Measurements from ENCODE around the gene RAP1A. TPM values are rescaled to one million over a fixed set of nuclear protein-coding genes. Genes with fewer than 3 reads are reported as not detected.

The RAP1A gene
- total RNA-seq, 6 experiments from 2014 or later: 75.7 to 82.9 (median 80.3) TPM

GRCh38 chr1:111755331-111756123 is 135.9 kb downstream of the RAP1A start, which contains the start of gene DDX20:
TSS of gene DDX20 (plus strand) at chr1:111755901. CDS start at chr1:111755925, 24 bp downstream.
- peaks cover 15% of the 10 kb centered on the region for H3K36me3 Mint-ChIP-seq (ENCODE audit: low read depth)
- H3K4me1 Mint-ChIP-seq (ENCODE audit: low read depth): peaks cover 34% of the 10 kb centered on the region
- TF ChIP-seq CTCF (IDR thresholded peaks at IDR 0.05): peak; percentile 89
- peak; percentile 97 for DNase-seq
- H3K27ac Mint-ChIP-seq: peak within 1 kb of the TSS; percentile 98
- H3K9me3 Mint-ChIP-seq: no peaks in the 10 kb centered on the region
- peak within 1 kb of the TSS; percentile 90 for H3K4me3 Mint-ChIP-seq
- no peaks in the 10 kb centered on the region; the same call in 1 of the 2 replicates for H3K27me3 Mint-ChIP-seq (ENCODE audit: insufficient read depth)

- TF ChIP-seq CTCF (IDR thresholded peaks at IDR 0.05): no peak
- peak overlapping the region; percentile 98 for H3K27ac Mint-ChIP-seq
These were observed 136.5 kb downstream of the RAP1A start for GRCh38 chr1:111756124-111756513.

GRCh38 chr1:111758373-111758772 is 138.8 kb downstream of the RAP1A start:
- H3K4me3 Mint-ChIP-seq: peak overlapping the region; percentile 38; the same call in 1 of the 2 replicates
- H3K27ac Mint-ChIP-seq: peak overlapping the region; percentile 67
- DNase-seq: no peak
- H3K4me1 Mint-ChIP-seq (ENCODE audit: low read depth): peaks cover 60% of the 10 kb centered on the region
- peak; percentile 58 for TF ChIP-seq CTCF (IDR thresholded peaks at IDR 0.05)
- H3K9me3 Mint-ChIP-seq: no peaks in the 10 kb centered on the region
- no peaks in the 10 kb centered on the region; the same call in 1 of the 2 replicates for H3K27me3 Mint-ChIP-seq (ENCODE audit: insufficient read depth)
- peaks cover 25% of the 10 kb centered on the region for H3K36me3 Mint-ChIP-seq (ENCODE audit: low read depth)

More at GRCh38 chr1:111756124-111756513, 136.5 kb downstream of the RAP1A start:
- DNase-seq: no peak
- Mint-ChIP-seq H3K4me1 (ENCODE audit: low read depth) (peaks cover 40% of the 10 kb centered on the region), H3K36me3 (ENCODE audit: low read depth) (peaks cover 15% of the 10 kb centered on the region), H3K27me3 (ENCODE audit: insufficient read depth) (no peaks in the 10 kb centered on the region; the same call in 1 of the 2 replicates), H3K9me3 (no peaks in the 10 kb centered on the region), H3K4me3 (peak overlapping the region; percentile 90)

GRCh38 chr1:111761717-111762116 is 142.1 kb downstream of the RAP1A start:
- H3K9me3 Mint-ChIP-seq: no peaks in the 10 kb centered on the region
- no peak for DNase-seq
- H3K4me1 Mint-ChIP-seq (ENCODE audit: low read depth): peaks cover 48% of the 10 kb centered on the region
- H3K27me3 Mint-ChIP-seq (ENCODE audit: insufficient read depth): no peaks in the 10 kb centered on the region
- H3K4me3 Mint-ChIP-seq: peak overlapping the region; percentile 14
- peak overlapping the region; percentile 63 for H3K27ac Mint-ChIP-seq
- peaks cover 31% of the 10 kb centered on the region for H3K36me3 Mint-ChIP-seq (ENCODE audit: low read depth)
- no peak for TF ChIP-seq CTCF (IDR thresholded peaks at IDR 0.05)

- Mint-ChIP-seq H3K4me3 (peak overlapping the region; percentile 80), H3K36me3 (ENCODE audit: low read depth) (peaks cover 29% of the 10 kb centered on the region), H3K9me3 (no peaks in the 10 kb centered on the region), H3K27ac (peak overlapping the region; percentile 63), H3K27me3 (ENCODE audit: insufficient read depth) (no peaks in the 10 kb centered on the region), H3K4me1 (ENCODE audit: low read depth) (peaks cover 42% of the 10 kb centered on the region)
- DNase-seq: no peak
- TF ChIP-seq CTCF (IDR thresholded peaks at IDR 0.05): no peak
These were observed 142.7 kb downstream of the RAP1A start for GRCh38 chr1:111762332-111762731.

Other genes starting within 250 kb of the RAP1A start
- under 1 TPM in 5 of 6 experiments, not detected in 1; 0.09 to 0.74 (median 0.14) TPM for gene OVGP1, start 192.1 kb upstream of the RAP1A start, total RNA-seq (2021; fragmentation: NEBNext Ultra II Directional; extraction: Animal tissue kit (Norgen Biotek cat#: 25700))
- 10 to 100 TPM; 42.5 to 53.7 (median 47.7) TPM for gene WDR77, start 170.5 kb upstream of the RAP1A start, total RNA-seq (2021; fragmentation: NEBNext Ultra II Directional; extraction: Animal tissue kit (Norgen Biotek cat#: 25700))
- 100 to 1,000 TPM; 253 to 293 (median 285) TPM for gene ATP5PB, start 170.3 kb upstream of the RAP1A start, total RNA-seq (2021; fragmentation: NEBNext Ultra II Directional; extraction: Animal tissue kit (Norgen Biotek cat#: 25700))
- gene C1orf162, start 145.8 kb upstream of the RAP1A start, total RNA-seq (2021; fragmentation: NEBNext Ultra II Directional; extraction: Animal tissue kit (Norgen Biotek cat#: 25700)): under 1 TPM in 2 of 6 experiments, not detected in 4; 0.33 to 0.52 TPM
- not detected for gene ADORA3, start 116.2 kb upstream of the RAP1A start, total RNA-seq (2021; fragmentation: NEBNext Ultra II Directional; extraction: Animal tissue kit (Norgen Biotek cat#: 25700))
- gene TMIGD3, start 116.2 kb upstream of the RAP1A start, total RNA-seq (2021; fragmentation: NEBNext Ultra II Directional; extraction: Animal tissue kit (Norgen Biotek cat#: 25700)): not detected
- 1 to 10 TPM; 1.7 to 3.5 (median 2.6) TPM for gene INKA2, start 119.6 kb downstream of the RAP1A start, total RNA-seq (2021; fragmentation: NEBNext Ultra II Directional; extraction: Animal tissue kit (Norgen Biotek cat#: 25700))
- gene DDX20, start 136.1 kb downstream of the RAP1A start, total RNA-seq (2021; fragmentation: NEBNext Ultra II Directional; extraction: Animal tissue kit (Norgen Biotek cat#: 25700)): 10 to 100 TPM; 12.9 to 15.5 (median 13.9) TPM